HG02973 (cell line): ENCODE measurements around the gene CACFD1.

Source experiments
- ATAC-seq: cut with Tn5 transposase; IDR thresholded peaks from one replicate; pipeline ENCODE4 v1.9.1; 2021; ENCODE audit warnings: moderate library complexity; ENCODE audit not compliant: unreplicated experiment

Gene CACFD1

DNA sequence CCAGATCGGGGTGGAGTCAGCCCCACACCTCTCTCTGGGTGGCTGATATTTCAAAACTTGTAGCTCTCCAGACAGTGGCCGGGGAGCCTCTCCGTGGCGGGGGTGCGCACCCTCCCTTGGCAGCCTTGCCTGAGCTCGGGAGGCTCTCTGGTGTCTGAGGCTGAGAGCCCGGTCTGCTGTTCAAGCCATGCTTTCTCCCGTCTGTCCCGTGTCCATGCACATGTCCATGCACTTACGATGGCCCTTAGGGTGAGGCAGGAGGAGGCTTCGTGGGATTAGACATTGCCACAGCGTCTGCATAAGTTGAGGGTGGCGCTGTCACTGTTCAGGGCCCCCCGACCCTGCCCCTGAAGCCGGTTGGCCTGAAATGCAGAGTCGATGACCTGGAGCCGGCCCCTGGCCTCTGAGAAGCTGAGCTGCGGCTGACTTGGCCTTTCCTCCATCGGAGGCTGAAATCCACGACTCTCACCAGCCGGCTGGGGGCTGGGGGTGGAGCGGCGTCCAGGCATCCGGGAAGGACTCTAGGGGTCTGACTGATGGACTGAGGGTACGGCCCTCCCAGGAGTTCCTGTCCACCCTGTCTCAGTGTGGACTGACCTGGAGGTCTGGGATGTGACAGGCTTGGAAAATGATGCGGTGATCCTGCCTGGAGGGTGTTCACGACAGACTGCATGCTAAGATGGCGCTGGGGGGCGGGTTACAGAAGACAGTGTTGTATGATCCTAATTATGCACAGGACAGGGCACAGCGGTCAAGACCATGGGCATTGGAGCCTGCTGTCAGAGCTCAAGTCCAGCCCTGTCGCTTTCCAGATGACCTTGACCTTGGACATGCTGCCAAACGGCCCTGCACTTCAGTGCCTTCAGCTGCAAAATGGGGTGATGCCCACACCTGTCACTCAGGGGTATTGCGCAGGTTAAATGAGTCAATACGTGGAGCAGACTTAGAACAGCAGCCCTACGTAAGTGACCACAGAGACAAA is 37.4 kb downstream of the CACFD1 start:
- ATAC-seq, result no peak

DNA sequence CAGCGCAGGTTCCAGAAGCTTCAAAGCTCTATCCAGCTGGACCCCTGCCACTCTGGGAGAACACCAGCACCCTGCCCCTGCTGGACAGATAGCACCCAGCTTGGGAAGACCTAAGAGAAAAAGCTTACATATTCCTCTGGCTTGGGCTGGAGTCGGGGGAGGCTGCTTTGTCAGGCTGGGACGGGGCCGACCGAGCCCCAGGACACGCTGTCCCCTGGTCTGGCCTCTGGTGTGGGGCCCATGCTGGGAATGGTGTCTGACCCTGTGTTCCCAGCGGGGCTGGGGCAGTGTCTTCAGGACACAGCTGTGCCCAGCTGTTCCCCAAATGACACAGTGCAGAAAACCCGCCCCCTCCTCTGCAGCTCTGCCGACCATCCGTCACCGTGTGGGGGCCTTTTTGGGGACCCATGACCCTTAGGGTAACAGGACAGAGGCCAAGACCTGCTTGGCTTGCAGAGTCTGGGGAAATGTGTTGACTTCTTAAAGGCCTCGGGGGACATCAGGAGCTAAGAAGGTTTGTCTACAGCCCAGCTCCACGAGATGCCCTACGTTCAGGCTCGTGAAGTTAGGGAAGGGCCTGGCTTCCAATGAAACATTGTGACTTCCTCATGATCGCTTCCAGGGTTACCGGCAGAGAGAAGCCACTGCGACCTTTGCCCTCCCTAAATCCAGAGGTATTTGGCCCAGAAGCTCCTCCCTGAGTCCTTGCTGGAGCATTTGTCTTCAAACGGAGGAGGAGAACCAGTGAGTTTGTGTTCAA is 39.5 kb downstream of the CACFD1 start:
- ATAC-seq, result no peak

DNA sequence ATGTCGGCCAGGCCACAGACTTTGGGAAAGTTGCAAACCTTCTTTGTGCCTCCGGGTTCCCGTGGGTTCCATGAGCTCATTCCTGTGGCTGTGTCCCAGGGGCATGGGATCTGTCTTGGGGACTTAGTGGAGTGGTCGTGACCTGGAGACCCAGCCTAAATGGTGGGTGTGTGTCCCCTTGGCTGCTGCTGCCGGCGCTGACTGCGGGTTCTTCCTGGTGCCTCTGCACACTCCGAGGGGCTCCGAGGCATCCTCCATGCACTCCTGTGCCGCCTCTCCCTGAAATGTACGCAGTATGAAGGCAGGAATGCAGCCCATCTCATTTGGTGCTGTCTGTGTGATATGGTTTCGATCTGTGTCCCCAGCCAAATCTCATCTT is 40.1 kb downstream of the CACFD1 start:
- no peak for ATAC-seq

DNA sequence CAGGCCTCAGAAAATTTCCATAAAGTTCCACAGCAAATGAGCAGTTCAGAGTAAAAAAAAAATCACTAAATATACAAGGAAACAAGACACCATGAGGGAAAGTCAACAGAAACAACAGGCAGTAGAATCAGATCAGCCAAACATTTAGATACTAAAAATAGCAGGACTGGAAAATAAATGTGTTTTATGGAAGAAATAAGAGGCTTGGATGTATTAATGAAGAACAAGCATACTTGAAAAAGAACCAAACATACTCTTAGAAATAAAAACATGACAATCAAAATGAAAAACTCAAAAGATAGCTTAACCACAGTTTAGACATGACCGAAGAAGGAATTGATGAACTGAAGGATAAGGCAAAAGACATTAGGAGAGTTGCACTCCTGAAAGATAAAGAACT is 42.3 kb downstream of the CACFD1 start:
- ATAC-seq, result no peak

DNA sequence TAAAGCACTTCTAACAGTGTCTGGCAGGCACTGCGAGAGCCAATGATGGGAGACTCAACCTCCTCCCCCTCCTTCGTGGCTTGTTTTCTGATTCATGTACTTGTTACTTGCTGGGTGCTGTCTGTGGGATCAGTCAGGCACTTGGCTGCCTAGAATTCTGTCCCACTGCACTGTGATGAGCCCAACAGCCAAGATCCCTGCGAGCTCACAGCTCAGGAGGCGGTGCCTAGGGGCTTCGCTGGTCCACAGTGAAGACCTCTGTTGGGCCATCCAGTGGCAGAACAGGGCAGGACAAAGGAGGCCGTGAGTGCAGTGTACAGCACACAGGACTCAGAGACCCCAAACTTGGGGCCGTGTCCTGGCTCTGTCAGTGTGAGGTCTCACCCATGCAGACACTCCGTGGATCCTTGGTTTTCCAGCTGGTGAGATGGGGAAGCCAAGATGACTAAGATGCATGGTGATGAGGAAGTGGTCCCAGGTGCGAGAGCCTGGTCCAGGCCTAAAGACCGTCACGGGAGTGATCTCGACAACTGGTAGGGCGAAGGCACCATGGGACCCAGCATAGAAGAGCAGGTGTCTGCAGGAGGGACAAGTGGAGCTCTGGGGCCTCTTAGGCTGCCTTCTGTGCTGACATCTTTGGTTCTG is 45.5 kb downstream of the CACFD1 start:
- no peak for ATAC-seq

DNA sequence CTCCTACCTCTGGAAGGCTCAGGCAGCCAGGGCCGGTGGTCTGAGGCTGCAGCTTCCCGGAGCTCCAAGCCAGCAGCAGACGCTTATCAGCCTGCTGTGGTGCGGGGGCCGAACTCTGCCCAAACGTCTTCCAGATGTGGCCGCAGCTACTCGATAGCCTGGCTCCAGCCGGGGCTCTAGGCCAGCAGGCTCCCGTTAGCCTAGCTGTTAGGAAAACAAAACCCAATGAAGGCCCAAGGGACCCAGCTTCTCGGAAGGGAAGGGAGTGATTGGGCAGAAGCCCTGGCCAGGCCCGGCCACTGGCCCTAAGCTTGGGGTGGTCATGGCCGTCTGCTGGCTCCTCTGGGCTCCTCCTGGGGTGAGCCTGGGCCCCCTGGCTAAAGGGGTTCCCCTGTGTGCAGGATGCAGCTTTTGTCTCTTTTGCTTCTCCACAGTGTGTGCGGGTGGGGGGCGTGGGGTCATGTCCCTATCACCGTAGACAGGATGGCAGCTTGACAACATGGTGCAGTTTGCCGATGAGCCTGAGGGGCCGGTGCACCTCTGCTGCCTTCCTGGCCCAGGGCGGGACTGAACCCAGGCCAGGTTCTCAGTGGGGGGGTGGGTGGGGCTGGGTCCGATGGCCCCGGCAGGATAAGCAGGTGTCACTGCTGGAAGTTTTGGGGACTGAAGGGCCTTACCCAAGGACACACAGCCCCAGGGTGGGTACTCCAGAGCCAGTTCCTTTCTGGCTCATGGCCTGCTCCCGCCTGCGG is 46.3 kb downstream of the CACFD1 start:
- no peak for ATAC-seq

DNA sequence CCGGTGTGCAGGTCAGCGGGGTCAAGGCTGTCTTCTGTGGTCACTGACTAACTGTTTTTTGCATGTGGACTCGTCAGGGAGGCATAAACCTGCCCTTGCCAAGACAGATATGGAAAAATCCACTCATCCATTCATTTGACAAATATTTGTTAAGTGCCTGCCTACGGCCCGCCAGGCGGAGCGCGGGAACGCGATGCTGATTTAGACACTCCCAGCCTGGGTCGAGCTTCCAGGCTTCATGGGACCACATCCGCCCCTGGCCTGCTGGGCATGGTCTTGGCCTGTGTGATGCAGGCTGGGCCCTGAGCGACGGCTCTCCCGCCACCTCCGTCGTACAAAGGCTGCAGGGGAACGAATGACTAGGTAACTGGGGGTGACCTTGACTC is 46.9 kb downstream of the CACFD1 start:
- ATAC-seq, result no peak

- no peak for ATAC-seq
These were observed 47.6 kb downstream of the CACFD1 start for GRCh38 chr9:133507246-133507965.

DNA sequence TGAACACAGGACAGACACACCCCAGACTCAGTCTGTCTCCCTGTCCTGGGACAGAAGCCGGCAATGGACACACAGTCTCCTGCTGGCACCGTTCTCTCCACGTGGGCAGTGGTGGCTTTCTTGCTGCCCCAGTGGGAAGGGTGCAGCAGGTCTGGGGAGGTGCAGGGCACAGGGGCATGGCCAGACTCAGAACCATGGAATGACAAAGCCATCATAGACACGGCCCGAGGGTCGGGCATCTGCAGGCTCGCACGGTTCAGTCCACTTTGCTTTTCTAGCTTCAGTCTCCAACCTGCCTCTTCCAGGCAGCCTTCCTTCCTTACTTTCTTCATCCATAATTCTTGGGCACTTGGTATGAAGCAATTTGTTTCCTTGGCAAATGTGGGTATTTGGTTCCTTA is 48.3 kb downstream of the CACFD1 start:
- ATAC-seq, result no peak

- no peak for ATAC-seq
These were observed 49.7 kb downstream of the CACFD1 start for GRCh38 chr9:133509179-133510083.

DNA sequence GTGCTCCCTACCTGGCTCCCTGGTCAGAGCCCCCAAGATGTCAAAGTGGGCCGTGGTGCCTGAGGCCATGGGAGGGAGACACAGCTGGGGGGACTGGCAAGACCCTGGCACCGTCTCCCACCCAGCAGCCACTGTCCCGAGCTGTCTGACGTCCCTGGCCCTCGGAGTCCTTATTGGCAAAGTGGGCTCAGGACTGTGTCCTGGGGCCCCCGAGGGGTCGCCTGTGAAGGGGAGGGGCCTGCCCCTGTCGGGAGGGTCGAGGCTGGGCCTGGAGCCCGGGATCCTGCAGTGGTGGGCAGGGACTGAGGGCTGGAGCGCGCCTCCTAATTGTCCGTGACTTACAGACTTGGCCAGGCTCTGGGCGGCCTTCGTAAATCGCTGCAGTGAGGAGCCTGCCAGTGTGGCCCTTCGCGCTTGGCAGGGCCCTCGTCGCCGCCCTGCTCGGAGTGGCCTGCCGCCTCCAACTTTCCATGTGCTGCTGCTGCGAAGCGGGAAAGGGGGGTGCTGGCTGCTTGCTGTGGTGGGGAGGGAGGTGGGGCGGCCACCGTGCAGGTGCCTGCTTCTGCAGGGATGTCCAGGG is 51.2 kb downstream of the CACFD1 start:
- ATAC-seq, result no peak

DNA sequence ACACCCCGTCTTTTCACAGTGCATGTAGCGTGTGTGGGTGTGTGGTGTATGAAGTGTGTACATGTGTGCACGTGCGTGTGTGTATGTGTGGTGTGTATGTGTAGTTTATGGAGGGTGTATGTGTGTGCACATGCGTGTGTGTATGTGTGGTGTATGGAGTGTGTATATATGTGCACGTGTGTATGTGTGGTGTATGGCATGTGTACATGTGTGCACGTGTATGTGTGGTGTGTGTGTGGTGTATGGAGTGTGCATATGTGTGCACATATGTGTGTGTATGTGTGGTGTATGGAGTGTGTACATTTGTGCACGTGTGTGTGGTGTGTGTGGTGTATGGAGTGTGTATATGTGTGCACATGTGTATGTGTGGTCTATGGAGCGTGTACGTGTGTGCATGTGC is 51.8 kb downstream of the CACFD1 start:
- ATAC-seq, result no peak

DNA sequence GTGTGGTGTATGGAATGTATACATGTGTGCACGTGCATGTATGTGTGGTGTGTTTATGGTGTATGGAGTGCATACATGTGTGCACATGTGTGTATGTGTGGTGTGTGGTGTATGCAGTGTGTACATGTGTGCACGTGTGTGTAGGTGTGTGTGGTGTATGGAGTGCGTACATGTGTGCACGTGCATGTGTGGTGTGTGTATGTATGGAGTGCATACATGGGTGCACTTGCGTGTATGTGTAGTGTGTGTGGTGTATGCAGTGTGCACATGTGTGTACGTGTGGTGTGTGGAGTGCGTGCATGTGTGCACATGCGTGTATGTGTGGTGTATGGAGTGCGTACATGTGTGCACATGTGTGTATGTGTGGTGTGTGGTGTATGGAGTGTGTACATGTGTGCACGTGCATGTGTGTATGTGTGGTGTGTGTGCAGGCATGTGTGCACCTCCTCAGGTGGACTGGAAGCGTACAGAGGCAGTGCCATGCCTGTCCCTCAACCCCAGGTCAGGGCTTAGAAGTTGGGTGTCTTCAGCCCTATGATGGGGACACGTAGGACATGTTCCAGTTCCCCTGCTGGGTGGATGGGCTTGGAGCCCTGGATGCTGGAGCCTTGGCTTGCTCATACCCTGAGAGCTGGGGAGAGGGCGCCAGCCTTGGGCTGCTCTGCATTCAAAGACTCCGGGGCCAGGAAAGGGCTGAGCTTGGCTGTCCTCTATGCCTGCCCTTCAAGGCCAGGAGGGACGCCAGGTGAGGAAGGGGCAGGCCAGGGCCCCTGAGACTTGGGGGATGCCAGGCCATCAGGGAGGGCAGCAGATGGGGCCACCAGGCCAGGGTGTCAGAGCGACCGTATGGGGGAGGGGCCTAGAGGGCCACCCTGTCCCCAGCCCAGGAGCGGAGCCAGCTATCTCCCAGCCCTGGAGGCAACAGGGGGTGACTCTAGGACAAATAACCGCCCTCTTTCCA is 52.8 kb downstream of the CACFD1 start:
- no peak for ATAC-seq

- no peak for ATAC-seq
These were observed 53.7 kb downstream of the CACFD1 start for GRCh38 chr9:133513214-133514100.

DNA sequence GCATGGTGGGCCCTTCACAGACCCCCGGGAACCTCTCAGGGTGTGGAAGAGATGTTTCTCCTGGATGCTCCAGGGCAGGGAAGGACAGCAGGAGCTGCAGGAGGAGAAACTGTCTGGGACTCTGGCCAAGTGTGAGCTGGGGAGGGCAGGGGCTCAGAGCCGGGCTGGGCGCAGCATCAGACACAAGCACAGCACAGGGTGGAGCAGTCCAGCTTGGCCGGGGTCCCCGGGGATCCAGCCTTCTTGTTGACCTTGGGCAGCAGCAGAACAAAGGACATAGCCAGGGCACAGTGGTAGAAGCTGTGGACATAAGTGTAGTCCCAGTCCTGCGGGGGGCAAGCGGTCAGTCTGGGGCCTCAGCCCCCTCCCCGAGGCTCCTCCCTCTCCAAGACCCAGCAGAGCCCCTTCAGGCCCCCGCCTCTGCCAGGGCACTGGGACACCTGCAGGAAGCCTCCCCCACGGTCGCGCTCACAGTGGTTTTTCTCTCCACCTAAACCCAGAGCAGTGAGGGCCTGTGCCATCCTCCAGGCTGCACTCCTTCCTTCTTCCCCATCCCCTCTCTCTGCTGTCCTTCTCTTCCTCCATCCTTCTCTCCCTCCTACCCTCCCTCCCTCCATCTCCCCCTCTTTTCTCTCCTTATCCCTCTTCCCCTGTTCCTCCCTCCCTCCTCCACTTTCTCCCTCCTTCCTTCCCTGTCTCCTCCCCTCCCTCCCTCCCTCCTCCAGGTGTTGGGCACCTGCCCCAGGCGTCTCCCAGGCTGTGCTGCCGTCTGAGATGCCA is 54.9 kb downstream of the CACFD1 start:
- no peak for ATAC-seq

DNA sequence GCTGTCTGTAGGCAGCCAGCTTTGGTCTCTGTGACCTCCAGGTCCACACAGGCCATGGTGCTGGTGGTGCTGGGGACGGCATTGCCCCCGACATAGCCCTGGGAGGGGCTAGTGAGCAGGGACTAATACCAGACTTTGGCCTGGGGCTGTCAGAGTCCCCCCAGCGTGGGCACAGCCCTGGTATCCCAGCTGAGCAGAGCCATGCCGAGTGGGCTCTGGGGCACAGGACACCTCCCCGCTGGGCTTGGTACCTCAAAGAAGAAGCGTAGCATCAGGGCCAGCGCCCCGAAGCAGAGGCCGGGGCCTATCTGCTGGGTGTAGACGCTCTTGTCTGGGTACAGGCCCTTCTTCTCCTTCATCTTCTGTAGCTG is 55.4 kb downstream of the CACFD1 start:
- ATAC-seq, result no peak
